Measurements from ENCODE around the gene GABRB1.
A peak's percentile ranks its signal among the peaks of the same experiment; 100 is the strongest.

The GABRB1 gene

GRCh38 chr4:47110546-47111132 lies 79.3 kb downstream of the GABRB1 start:
- Mint-ChIP-seq H3K27me3 (peaks cover 7% of the 10 kb centered on the region), H3K27ac (no peak overlapping the region), H3K36me3 (ENCODE audit: low read depth) (no peaks in the 10 kb centered on the region)

GRCh38 chr4:47118192-47118929 lies 87.0 kb downstream of the GABRB1 start:
- peaks cover 6% of the 10 kb centered on the region for H3K9me3 Mint-ChIP-seq
- no peaks in the 10 kb centered on the region for H3K36me3 Mint-ChIP-seq (ENCODE audit: low read depth)
- no peak overlapping the region for H3K27ac Mint-ChIP-seq
- intact Hi-C loops (cut with micrococcal nuclease), result no loop called here
- peaks cover 18% of the 10 kb centered on the region for H3K27me3 Mint-ChIP-seq
- H3K4me3 Mint-ChIP-seq, result no peak overlapping the region
- H3K4me1 Mint-ChIP-seq (ENCODE audit: low read depth), result peaks cover 6% of the 10 kb centered on the region

More at GRCh38 chr4:47110546-47111132, 79.3 kb downstream of the GABRB1 start:
- intact Hi-C loops (cut with micrococcal nuclease), result no loop called here
- H3K9me3 Mint-ChIP-seq, result no peaks in the 10 kb centered on the region
- no peak overlapping the region for H3K4me3 Mint-ChIP-seq
- H3K4me1 Mint-ChIP-seq (ENCODE audit: low read depth), result no peaks in the 10 kb centered on the region

GRCh38 chr4:47120783-47121182 lies 89.4 kb downstream of the GABRB1 start:
- no peak overlapping the region for H3K4me3 Mint-ChIP-seq
- H3K36me3 Mint-ChIP-seq (ENCODE audit: low read depth), result no peaks in the 10 kb centered on the region
- H3K4me1 Mint-ChIP-seq (ENCODE audit: low read depth), result peaks cover 11% of the 10 kb centered on the region
- intact Hi-C loops (cut with micrococcal nuclease), result loop anchor here (10.0 kb wide), 1 partner anchor 264 kb away; no protein-coding TSS in a partner anchor
- peaks cover 18% of the 10 kb centered on the region for H3K27me3 Mint-ChIP-seq
- H3K27ac Mint-ChIP-seq, result no peak overlapping the region
- H3K9me3 Mint-ChIP-seq, result peaks cover 6% of the 10 kb centered on the region

- intact Hi-C loops (cut with micrococcal nuclease), result loop anchor here (1.0 to 10.0 kb wide), 3 partner anchors 190 to 278 kb away; no protein-coding TSS in a partner anchor
- H3K4me1 Mint-ChIP-seq (ENCODE audit: low read depth), result peaks cover 11% of the 10 kb centered on the region
- no peaks in the 10 kb centered on the region for H3K9me3 Mint-ChIP-seq
- H3K27me3 Mint-ChIP-seq, result peaks cover 17% of the 10 kb centered on the region
- no peak overlapping the region for H3K4me3 Mint-ChIP-seq
- no peaks in the 10 kb centered on the region for H3K36me3 Mint-ChIP-seq (ENCODE audit: low read depth)
- peak overlapping the region; percentile 63 for H3K27ac Mint-ChIP-seq
These were observed 91.4 kb downstream of the GABRB1 start for GRCh38 chr4:47122592-47123291.

- intact Hi-C loops (cut with micrococcal nuclease), result loop anchor here (10.0 kb wide), 1 partner anchor 256 kb away; no protein-coding TSS in a partner anchor
- no peak overlapping the region for H3K27ac Mint-ChIP-seq
- no peak overlapping the region for H3K4me3 Mint-ChIP-seq
- peaks cover 17% of the 10 kb centered on the region for H3K4me1 Mint-ChIP-seq (ENCODE audit: low read depth)
- peaks cover 13% of the 10 kb centered on the region for H3K9me3 Mint-ChIP-seq
- H3K27me3 Mint-ChIP-seq, result peaks cover 7% of the 10 kb centered on the region
- no peaks in the 10 kb centered on the region for H3K36me3 Mint-ChIP-seq (ENCODE audit: low read depth)
These were observed 97.6 kb downstream of the GABRB1 start for GRCh38 chr4:47128991-47129390.

GRCh38 chr4:47135210-47135609 lies 103.8 kb downstream of the GABRB1 start:
- Mint-ChIP-seq H3K36me3 (ENCODE audit: low read depth) (no peaks in the 10 kb centered on the region), H3K4me3 (no peak overlapping the region), H3K9me3 (peaks cover 2% of the 10 kb centered on the region), H3K27me3 (peaks cover 8% of the 10 kb centered on the region), H3K4me1 (ENCODE audit: low read depth) (peaks cover 7% of the 10 kb centered on the region), H3K27ac (no peak overlapping the region)
- intact Hi-C loops (cut with micrococcal nuclease), result no loop called here

GRCh38 chr4:47143261-47143660 lies 111.9 kb downstream of the GABRB1 start:
- Mint-ChIP-seq H3K27ac (no peak overlapping the region), H3K4me1 (ENCODE audit: low read depth) (no peaks in the 10 kb centered on the region)
- intact Hi-C loops (cut with micrococcal nuclease), result no loop called here

GRCh38 chr4:47145630-47146029 lies 114.3 kb downstream of the GABRB1 start:
- Mint-ChIP-seq H3K4me3 (no peak overlapping the region), H3K27ac (no peak overlapping the region), H3K9me3 (no peaks in the 10 kb centered on the region), H3K36me3 (ENCODE audit: low read depth) (no peaks in the 10 kb centered on the region), H3K4me1 (ENCODE audit: low read depth) (no peaks in the 10 kb centered on the region), H3K27me3 (peaks cover 30% of the 10 kb centered on the region)
- intact Hi-C loops (cut with micrococcal nuclease), result no loop called here

More at GRCh38 chr4:47143261-47143660, 111.9 kb downstream of the GABRB1 start:
- peaks cover 29% of the 10 kb centered on the region for H3K27me3 Mint-ChIP-seq
- H3K4me3 Mint-ChIP-seq, result no peak overlapping the region
- H3K36me3 Mint-ChIP-seq (ENCODE audit: low read depth), result no peaks in the 10 kb centered on the region
- no peaks in the 10 kb centered on the region for H3K9me3 Mint-ChIP-seq

- Mint-ChIP-seq H3K36me3 (ENCODE audit: low read depth) (no peaks in the 10 kb centered on the region), H3K9me3 (no peaks in the 10 kb centered on the region), H3K27me3 (peaks cover 17% of the 10 kb centered on the region), H3K4me3 (no peak overlapping the region), H3K4me1 (ENCODE audit: low read depth) (peaks cover 6% of the 10 kb centered on the region), H3K27ac (no peak overlapping the region)
- intact Hi-C loops (cut with micrococcal nuclease), result no loop called here
These were observed 123.5 kb downstream of the GABRB1 start for GRCh38 chr4:47154816-47155370.

- H3K27ac Mint-ChIP-seq, result no peak overlapping the region
- no peaks in the 10 kb centered on the region for H3K9me3 Mint-ChIP-seq
- peaks cover 15% of the 10 kb centered on the region for H3K27me3 Mint-ChIP-seq
- no peak overlapping the region for H3K4me3 Mint-ChIP-seq
- intact Hi-C loops (cut with micrococcal nuclease), result no loop called here
- H3K4me1 Mint-ChIP-seq (ENCODE audit: low read depth), result peaks cover 6% of the 10 kb centered on the region
- no peaks in the 10 kb centered on the region for H3K36me3 Mint-ChIP-seq (ENCODE audit: low read depth)
These were observed 124.6 kb downstream of the GABRB1 start for GRCh38 chr4:47155919-47156318.

GRCh38 chr4:47160095-47160494 lies 128.7 kb downstream of the GABRB1 start:
- no peaks in the 10 kb centered on the region for H3K36me3 Mint-ChIP-seq (ENCODE audit: low read depth)
- H3K27me3 Mint-ChIP-seq, result no peaks in the 10 kb centered on the region
- H3K27ac Mint-ChIP-seq, result no peak overlapping the region
- H3K9me3 Mint-ChIP-seq, result peaks cover 4% of the 10 kb centered on the region
- intact Hi-C loops (cut with micrococcal nuclease), result no loop called here
- peaks cover 4% of the 10 kb centered on the region for H3K4me1 Mint-ChIP-seq (ENCODE audit: low read depth)
- H3K4me3 Mint-ChIP-seq, result no peak overlapping the region

- peaks cover 21% of the 10 kb centered on the region for H3K9me3 Mint-ChIP-seq
- intact Hi-C loops (cut with micrococcal nuclease), result loop anchor here (5.0 kb wide), 1 partner anchor 35 kb away; no protein-coding TSS in a partner anchor
These were observed 136.0 kb downstream of the GABRB1 start for GRCh38 chr4:47167081-47168035.

GRCh38 chr4:47184083-47184482 lies 152.7 kb downstream of the GABRB1 start:
- H3K27me3 Mint-ChIP-seq, result peaks cover 28% of the 10 kb centered on the region
- intact Hi-C loops (cut with micrococcal nuclease), result no loop called here
- no peaks in the 10 kb centered on the region for H3K9me3 Mint-ChIP-seq
- peaks cover 4% of the 10 kb centered on the region for H3K4me1 Mint-ChIP-seq (ENCODE audit: low read depth)
- H3K36me3 Mint-ChIP-seq (ENCODE audit: low read depth), result no peaks in the 10 kb centered on the region
- H3K27ac Mint-ChIP-seq, result no peak overlapping the region
- no peak overlapping the region for H3K4me3 Mint-ChIP-seq

More at GRCh38 chr4:47167081-47168035, 136.0 kb downstream of the GABRB1 start:
- peaks cover 10% of the 10 kb centered on the region for H3K27me3 Mint-ChIP-seq
- H3K4me1 Mint-ChIP-seq (ENCODE audit: low read depth), result peaks cover 18% of the 10 kb centered on the region
- H3K36me3 Mint-ChIP-seq (ENCODE audit: low read depth), result no peaks in the 10 kb centered on the region
- H3K27ac Mint-ChIP-seq, result no peak overlapping the region
- H3K4me3 Mint-ChIP-seq, result no peak overlapping the region

Data from dendritic cell treated with granulocyte-macrophage colony-stimulating factor and Interleukin-4, amounts not matched to agents 40 ng/mL and 50 ng/mL, for 4 days (primary cell).